K562 (cell line): ENCODE data around the gene SPATA16. TPM values are rescaled to one million over a fixed set of nuclear protein-coding genes. Genes with fewer than 3 reads are reported as not detected.

ENCODE experiments used
- AFF1 ChIP-seq, 2 experiments: fragments of 450-650 bp; IDR thresholded peaks; 2 replicates each; pipeline ENCODE4 v1.6.1; 2018; ENCODE audit warnings: mild to moderate bottlenecking in 2 of 2, low read depth in 1 of 2; ENCODE audit not compliant: partially characterized antibody in 2 of 2
- CC2D1A ChIP-seq: fragments of 450-650 bp; IDR thresholded peaks from 2 replicates; pipeline ENCODE4 v1.6.1; 2017; ENCODE audit warnings: mild to moderate bottlenecking
- CHD1 ChIP-seq: fragments of 200-600 bp; sonication (generic); IDR thresholded peaks from one replicate; pipeline ENCODE4 v1.6.1; 2012; ENCODE audit warnings: mild to moderate bottlenecking, moderate library complexity, low read length, inconsistent platforms
- ELF4 ChIP-seq: fragments of 450-650 bp; formaldehyde crosslinking; IDR thresholded peaks from 2 replicates; pipeline ENCODE4 v1.4.0; 2022; ENCODE audit warnings: missing genetic modification characterization
- FOXJ3 ChIP-seq: sonication (generic); formaldehyde crosslinking; IDR thresholded peaks from 2 replicates; pipeline ENCODE4 v1.4.0; 2020; ENCODE audit warnings: mild to moderate bottlenecking, missing genetic modification reagents
- HDAC1 ChIP-seq, 2 experiments: fragments of 450-650 bp; IDR thresholded peaks; 2 replicates each; pipeline ENCODE4 v1.6.1; 2016 to 2017; ENCODE audit warnings: inconsistent platforms in 1 of 2, mild to moderate bottlenecking in 1 of 2, moderate library complexity in 1 of 2
- HMGN3 ChIP-seq: IDR thresholded peaks from 2 replicates; pipeline ENCODE4 v1.6.1; 2011; ENCODE audit warnings: borderline replicate concordance, low read depth, mild to moderate bottlenecking, mixed read lengths, low read length; ENCODE audit not compliant: insufficient read length; ENCODE audit errors: extremely low read depth
- KLF16 ChIP-seq: IDR thresholded peaks from 2 replicates; pipeline ENCODE4 v1.6.1; 2016; ENCODE audit warnings: antibody characterized with exemption
- NBN ChIP-seq: fragments of 450-650 bp; IDR thresholded peaks from 2 replicates; pipeline ENCODE4 v1.6.1; 2016; ENCODE audit warnings: low read depth, mild to moderate bottlenecking
- PHF21A ChIP-seq: fragments of 450-650 bp; IDR thresholded peaks from 2 replicates; pipeline ENCODE4 v1.6.1; 2017; ENCODE audit warnings: low read depth, borderline replicate concordance
- RBBP5 ChIP-seq: fragments of 200-600 bp; sonication (generic); IDR thresholded peaks from 2 replicates; pipeline ENCODE4 v1.6.1; 2012; ENCODE audit warnings: borderline replicate concordance, mild to moderate bottlenecking, low read length, control low read depth, inconsistent platforms; ENCODE audit not compliant: insufficient read depth, poor library complexity, severe bottlenecking
- SIX5 ChIP-seq, 2 experiments: IDR thresholded peaks; 2 replicates each; pipeline ENCODE4 v1.6.1; 2011; ENCODE audit warnings: low read length in 2 of 2, borderline replicate concordance in 1 of 2, low read depth in 1 of 2, mild to moderate bottlenecking in 1 of 2, moderate library complexity in 1 of 2; ENCODE audit not compliant: insufficient read depth in 1 of 2
- SMAD4 ChIP-seq: fragments of 250-450 bp; sonication (Bioruptor Pico); conservative IDR thresholded peaks from 2 replicates; pipeline ENCODE4 v1.8.0; 2021; ENCODE audit warnings: inconsistent platforms, mild to moderate bottlenecking, moderate library complexity
- SPI1 ChIP-seq: IDR thresholded peaks from 2 replicates; pipeline ENCODE4 v1.6.1; 2011; ENCODE audit warnings: low read depth, low read length, control low read depth, borderline replicate concordance
- TAF9B ChIP-seq: fragments of 450-650 bp; IDR thresholded peaks from 2 replicates; pipeline ENCODE4 v1.6.1; 2018; ENCODE audit warnings: mild to moderate bottlenecking; ENCODE audit not compliant: partially characterized antibody
- TCF15 ChIP-seq: fragments of 250-450 bp; sonication (Bioruptor Pico); IDR thresholded peaks from 2 replicates; pipeline ENCODE4 v1.8.0; 2022; ENCODE audit warnings: moderate library complexity, mild to moderate bottlenecking, inconsistent platforms
- TCF7L2 ChIP-seq: fragments of 150-350 bp; IDR thresholded peaks from 2 replicates; pipeline ENCODE4 v1.6.1; 2016; ENCODE audit warnings: low read depth, mild to moderate bottlenecking, low read length, moderate library complexity
- ZNF507 ChIP-seq: conservative IDR thresholded peaks from 2 replicates; pipeline ENCODE4 v1.6.1; 2017; ENCODE audit warnings: missing genetic modification characterization, missing compliant biosample characterization
- ZNF766 ChIP-seq: fragments of 200-800 bp; sonication (Bioruptor generic); conservative IDR thresholded peaks from 2 replicates; pipeline ENCODE4 v1.6.1; 2016; ENCODE audit warnings: missing genetic modification characterization, missing compliant biosample characterization
- ZSCAN32 ChIP-seq: fragments of 450-650 bp; formaldehyde crosslinking; IDR thresholded peaks from 2 replicates; pipeline ENCODE4 v1.4.0; 2020; ENCODE audit warnings: mild to moderate bottlenecking, moderate library complexity
- polyA plus RNA-seq, 8 experiments: library from polyadenylated mRNA; depleted of rRNA in 4 of 8; stranded (reverse) in 5 of 8; unstranded in 3 of 8; fragments of >200 nt; fragmentation: Nextera tagmentation in 2 of 8; fragmentation: Illumina TruSeq in 1 of 8; extraction: Ambion mirVana in 2 of 8; extraction: Trizol in 1 of 8; gene quantifications; 2 replicates each; pipeline versions ENCODE4 v1.2.1 to v1.2.3, GENCODE V29; 2011 to 2014; ENCODE audit warnings: inconsistent platforms in 1 of 8, missing spikeins in 1 of 8
- total RNA-seq, 7 experiments: library from RNA; depleted of rRNA in 6 of 7; stranded (reverse); fragments of >200 nt in 6 of 7; fragmentation: Illumina TruSeq in 2 of 7; extraction: Trizol in 2 of 7; gene quantifications; 2 replicates each; pipeline versions ENCODE4 v1.2.1 to v1.2.3, GENCODE V29; 2011 to 2021; ENCODE audit warnings: low replicate concordance in 1 of 7
- TF ChIP-seq, protein P1 (sequence below): fragments of 450-650 bp; IDR thresholded peaks from 2 replicates; pipeline ENCODE4 v1.7.1; 2018; ENCODE audit warnings: mild to moderate bottlenecking, low read depth; ENCODE audit not compliant: partially characterized antibody

SPATA16 gene
- total and polyA plus RNA-seq, 9 of the 15 experiments (the other 6 are each of a cell fraction or from before 2014, with no cell fraction given) = not detected

- TF ChIP-seq RBBP5 (peak; percentile 37), CC2D1A (peak; percentile 98), HDAC1 (IDR thresholded peaks at IDR 0.05) (peak in 1 of 2 experiments; percentile 92; a peak in 2 of 4 replicates), PHF21A (peak; percentile 61; the same call in 1 of the 2 replicates), CHD1 (no peak), TCF7L2 (peak; percentile 39; the same call in 1 of the 2 replicates), ZNF507 (tag) (no peak), SIX5 (IDR thresholded peaks at IDR 0.05; ENCODE audit: borderline replicate concordance in 1 of 2, insufficient read depth in 1 of 2, low read depth in 1 of 2, low read length in 2 of 2) (peak in 1 of 2 experiments; percentile 13; a peak in 1 of 4 replicates), SMAD4 (CRISPR knock-in tag) (peak; percentile 71), TAF9B (peak; percentile 78), AFF1 (IDR thresholded peaks at IDR 0.05; ENCODE audit: low read depth in 1 of 2, partially characterized antibody in 2 of 2) (peak; percentile 50 to 93), ELF4 (CRISPR knock-in tag) (peak; percentile 81; the same call in 1 of the 2 replicates), SPI1 (peak; percentile 23; the same call in 1 of the 2 replicates), ZNF766 (CRISPR knock-in tag) (peak; percentile 61), KLF16 (peak; percentile 88), HMGN3 (no peak), TCF15 (CRISPR knock-in tag) (no peak), NBN (peak; percentile 99), FOXJ3 (no peak), ZSCAN32 (CRISPR knock-in tag) (no peak)
- TF ChIP-seq, protein P1, sequence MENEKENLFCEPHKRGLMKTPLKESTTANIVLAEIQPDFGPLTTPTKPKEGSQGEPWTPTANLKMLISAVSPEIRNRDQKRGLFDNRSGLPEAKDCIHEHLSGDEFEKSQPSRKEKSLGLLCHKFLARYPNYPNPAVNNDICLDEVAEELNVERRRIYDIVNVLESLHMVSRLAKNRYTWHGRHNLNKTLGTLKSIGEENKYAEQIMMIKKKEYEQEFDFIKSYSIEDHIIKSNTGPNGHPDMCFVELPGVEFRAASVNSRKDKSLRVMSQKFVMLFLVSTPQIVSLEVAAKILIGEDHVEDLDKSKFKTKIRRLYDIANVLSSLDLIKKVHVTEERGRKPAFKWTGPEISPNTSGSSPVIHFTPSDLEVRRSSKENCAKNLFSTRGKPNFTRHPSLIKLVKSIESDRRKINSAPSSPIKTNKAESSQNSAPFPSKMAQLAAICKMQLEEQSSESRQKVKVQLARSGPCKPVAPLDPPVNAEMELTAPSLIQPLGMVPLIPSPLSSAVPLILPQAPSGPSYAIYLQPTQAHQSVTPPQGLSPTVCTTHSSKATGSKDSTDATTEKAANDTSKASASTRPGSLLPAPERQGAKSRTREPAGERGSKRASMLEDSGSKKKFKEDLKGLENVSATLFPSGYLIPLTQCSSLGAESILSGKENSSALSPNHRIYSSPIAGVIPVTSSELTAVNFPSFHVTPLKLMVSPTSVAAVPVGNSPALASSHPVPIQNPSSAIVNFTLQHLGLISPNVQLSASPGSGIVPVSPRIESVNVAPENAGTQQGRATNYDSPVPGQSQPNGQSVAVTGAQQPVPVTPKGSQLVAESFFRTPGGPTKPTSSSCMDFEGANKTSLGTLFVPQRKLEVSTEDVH = peak; percentile 65
Observed at GRCh38 chr3:173007079-173007723, 133.8 kb downstream of the SPATA16 start (continued).
